ENCODE measurements around the gene CPNE5.
"Not testable (repeated sequence)": the region's sequence is repeated elsewhere in the genome, so short reads cannot be mapped to it uniquely, and the experiment has no call there.

Gene CPNE5

GRCh38 chr6:36817176-36817817 lies 21.9 kb downstream of the CPNE5 start:
- FAIRE-seq: no peak
- DNase-seq (ENCODE audit: low spot score): no peak

GRCh38 chr6:36815962-36816735 lies 23.1 kb downstream of the CPNE5 start:
- DNase-seq (ENCODE audit: low spot score) (no peak), FAIRE-seq (no peak)

- DNase-seq (ENCODE audit: low spot score) (no peak), FAIRE-seq (no peak)
Measured at GRCh38 chr6:36814249-36814648, 25.0 kb downstream of the CPNE5 start.

GRCh38 chr6:36813526-36813925 lies 25.7 kb downstream of the CPNE5 start:
- FAIRE-seq: no peak
- no peak for DNase-seq (ENCODE audit: low spot score)

- not testable (repeated sequence) for FAIRE-seq; DNase-seq (ENCODE audit: low spot score)
Measured at GRCh38 chr6:36813047-36813446, 26.2 kb downstream of the CPNE5 start.

- DNase-seq (ENCODE audit: low spot score) (no peak), FAIRE-seq (no peak)
Measured at GRCh38 chr6:36809941-36810803, 29.1 kb downstream of the CPNE5 start.

GRCh38 chr6:36809156-36809555 lies 30.1 kb downstream of the CPNE5 start:
- DNase-seq (ENCODE audit: low spot score) (no peak), FAIRE-seq (no peak)

GRCh38 chr6:36808634-36809033 lies 30.6 kb downstream of the CPNE5 start:
- FAIRE-seq: no peak

GRCh38 chr6:36807750-36808149 lies 31.5 kb downstream of the CPNE5 start:
- FAIRE-seq: no peak
- no peak for DNase-seq (ENCODE audit: low spot score)

More at GRCh38 chr6:36808634-36809033, 30.6 kb downstream of the CPNE5 start:
- DNase-seq (ENCODE audit: low spot score): no peak

- DNase-seq (ENCODE audit: low spot score) (no peak), FAIRE-seq (no peak)
Measured at GRCh38 chr6:36807143-36807542, 32.1 kb downstream of the CPNE5 start.

GRCh38 chr6:36805917-36806316 lies 33.3 kb downstream of the CPNE5 start:
- no peak for FAIRE-seq
- DNase-seq (ENCODE audit: low spot score): no peak

- DNase-seq (ENCODE audit: low spot score) (no peak), FAIRE-seq (no peak)
Measured at GRCh38 chr6:36805096-36805797, 34.0 kb downstream of the CPNE5 start.

- FAIRE-seq (no peak), DNase-seq (ENCODE audit: low spot score) (no peak)
Measured at GRCh38 chr6:36804563-36804962, 34.7 kb downstream of the CPNE5 start.

- no peak for FAIRE-seq
Measured at GRCh38 chr6:36803908-36804307, 35.3 kb downstream of the CPNE5 start.

GRCh38 chr6:36803482-36803881 lies 35.8 kb downstream of the CPNE5 start:
- no peak for DNase-seq (ENCODE audit: low spot score)
- FAIRE-seq: no peak

More at GRCh38 chr6:36803908-36804307, 35.3 kb downstream of the CPNE5 start:
- no peak for DNase-seq (ENCODE audit: low spot score)

GRCh38 chr6:36800223-36801076 lies 38.8 kb downstream of the CPNE5 start:
- no peak for DNase-seq (ENCODE audit: low spot score)
- no peak for FAIRE-seq

GRCh38 chr6:36798852-36799251 lies 40.4 kb downstream of the CPNE5 start:
- DNase-seq (ENCODE audit: low spot score) (no peak), FAIRE-seq (peak; percentile 62)

- FAIRE-seq (no peak), DNase-seq (ENCODE audit: low spot score) (no peak)
Measured at GRCh38 chr6:36797653-36798052, 41.6 kb downstream of the CPNE5 start.

- FAIRE-seq: no peak
- no peak for DNase-seq (ENCODE audit: low spot score)
Measured at GRCh38 chr6:36797055-36797454, 42.2 kb downstream of the CPNE5 start.

- FAIRE-seq: no peak
- DNase-seq (ENCODE audit: low spot score): no peak
Measured at GRCh38 chr6:36794713-36795065, 44.6 kb downstream of the CPNE5 start.
